Mucosa of descending colon (tissue), 3 donors: ENCODE data around the gene MT1G. TPM values are rescaled to one million over a fixed set of nuclear protein-coding genes. Genes with fewer than 3 reads are reported as not detected.

ENCODE experiments used
- ATAC-seq: fragments of 200-7000 bp; cut with Tn5 transposase; one replicate; pipeline ENCODE4 v1.9.1; 2020; ENCODE audit warnings: mild to moderate bottlenecking, moderate library complexity
- DNase-seq, 3 donors: peaks; one replicate each; pipeline ENCODE4 v3.0.0-alpha.2; 2020
- H3K36me3 ChIP-seq: fragments of 200-600 bp; one replicate; pipeline ENCODE4 v1.8.0; 2021; ENCODE audit warnings: low read depth, mild to moderate bottlenecking
- H3K4me1 ChIP-seq: fragments of 200-600 bp; one replicate; pipeline ENCODE4 v1.8.0; 2021; ENCODE audit warnings: low read depth, mild to moderate bottlenecking
- H3K4me3 ChIP-seq: fragments of 200-600 bp; one replicate; pipeline ENCODE4 v1.8.0; 2021; ENCODE audit warnings: mild to moderate bottlenecking
- H3K9me3 ChIP-seq: fragments of 200-600 bp; one replicate; pipeline ENCODE4 v1.8.0; 2021; ENCODE audit warnings: mild to moderate bottlenecking
- intact Hi-C, 2 donors: fragments of 100-400 bp; cut with DNase I in 1 of 2; cut with micrococcal nuclease in 1 of 2; formaldehyde crosslinking; loops; one replicate each; pipeline versions ENCODE4 v1.11.0 to v1.11.1; 2022; cut with DNase I, micrococcal nuclease
- total RNA-seq, 3 donors: library from RNA; stranded (reverse); fragmentation: NEBNext Ultra II Directional in 2 of 3; extraction: Animal tissue kit (Norgen Biotek cat#: 25700) in 2 of 3; gene quantifications; one replicate each; pipeline versions ENCODE4 v1.2.1 to v1.2.4, GENCODE V29; 2021 to 2023
- TF ChIP-seq, protein P1 (sequence below): fragments of 200-600 bp; IDR thresholded peaks from one replicate; pipeline ENCODE4 v1.8.0; 2022; ENCODE audit warnings: antibody characterized with exemption, mild to moderate bottlenecking
- donor health status: DM: no; HTN: no; CAD: no; lungs with moderate emphysema.
- donor health status: DM: no; HTN: no; CAD: no.
- donor health status: DM: no; HTN: yes; CAD: no.

The MT1G gene
- total RNA-seq, 3 donors from 2014 or later = 7.3 to 210 (median 83.8) TPM

DNA sequence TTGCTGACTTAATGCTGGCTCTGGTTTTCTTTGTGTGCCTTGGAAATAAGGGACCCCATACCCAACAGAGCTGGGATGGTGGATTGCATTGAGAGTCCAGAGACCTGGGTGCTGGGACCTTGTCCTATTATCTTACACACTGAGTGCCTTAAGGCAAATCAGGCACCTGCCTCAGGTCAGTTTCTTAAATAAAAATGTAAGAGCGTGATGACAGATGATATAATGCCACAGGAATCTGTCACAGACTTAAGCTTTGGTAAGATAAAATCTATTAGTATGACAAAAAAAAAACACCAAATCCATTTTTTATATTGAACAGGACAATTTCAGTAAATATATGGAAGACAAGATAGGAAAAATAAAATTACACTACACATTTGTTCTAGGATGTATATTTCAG lies 27.8 kb downstream of the MT1G start:
- H3K4me1 ChIP-seq = peaks cover 26% of the 10 kb centered on the region
- H3K36me3 ChIP-seq = no peaks in the 10 kb centered on the region
- TF ChIP-seq, protein P1, sequence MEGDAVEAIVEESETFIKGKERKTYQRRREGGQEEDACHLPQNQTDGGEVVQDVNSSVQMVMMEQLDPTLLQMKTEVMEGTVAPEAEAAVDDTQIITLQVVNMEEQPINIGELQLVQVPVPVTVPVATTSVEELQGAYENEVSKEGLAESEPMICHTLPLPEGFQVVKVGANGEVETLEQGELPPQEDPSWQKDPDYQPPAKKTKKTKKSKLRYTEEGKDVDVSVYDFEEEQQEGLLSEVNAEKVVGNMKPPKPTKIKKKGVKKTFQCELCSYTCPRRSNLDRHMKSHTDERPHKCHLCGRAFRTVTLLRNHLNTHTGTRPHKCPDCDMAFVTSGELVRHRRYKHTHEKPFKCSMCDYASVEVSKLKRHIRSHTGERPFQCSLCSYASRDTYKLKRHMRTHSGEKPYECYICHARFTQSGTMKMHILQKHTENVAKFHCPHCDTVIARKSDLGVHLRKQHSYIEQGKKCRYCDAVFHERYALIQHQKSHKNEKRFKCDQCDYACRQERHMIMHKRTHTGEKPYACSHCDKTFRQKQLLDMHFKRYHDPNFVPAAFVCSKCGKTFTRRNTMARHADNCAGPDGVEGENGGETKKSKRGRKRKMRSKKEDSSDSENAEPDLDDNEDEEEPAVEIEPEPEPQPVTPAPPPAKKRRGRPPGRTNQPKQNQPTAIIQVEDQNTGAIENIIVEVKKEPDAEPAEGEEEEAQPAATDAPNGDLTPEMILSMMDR = no peak
- intact Hi-C loops = no loop called here
- H3K9me3 ChIP-seq = no peaks in the 10 kb centered on the region
- DNase-seq (no peak), ATAC-seq (no peak)
- no peak overlapping the region for H3K4me3 ChIP-seq

DNA sequence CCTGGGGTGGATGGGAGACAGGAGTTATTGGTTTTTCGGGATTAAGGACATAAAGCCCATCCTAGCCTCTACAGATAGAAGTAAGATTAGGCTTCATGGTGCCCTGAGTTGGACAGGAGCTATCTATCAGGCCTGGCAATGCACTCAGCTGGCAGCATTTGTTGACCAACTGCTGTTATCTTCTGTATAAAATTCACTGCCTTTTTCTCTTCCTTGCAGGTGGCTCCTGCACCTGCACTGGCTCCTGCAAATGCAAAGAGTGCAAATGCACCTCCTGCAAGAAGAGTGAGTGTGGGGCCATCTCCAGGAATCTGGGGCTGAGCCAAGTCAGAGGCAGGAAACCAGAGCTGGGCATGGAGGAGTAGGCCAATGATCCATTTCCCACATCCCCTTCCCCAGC lies 28.8 kb downstream of the MT1G start:
- Histone ChIP-seq H3K4me3 (no peak overlapping the region), H3K9me3 (no peaks in the 10 kb centered on the region), H3K4me1 (peaks cover 27% of the 10 kb centered on the region), H3K36me3 (no peaks in the 10 kb centered on the region)
- peak; percentile 10 for ATAC-seq
- TF ChIP-seq, protein P1 = no peak
- intact Hi-C loops = no loop called here
- peak in 1 of 3 donors; percentile 49 for DNase-seq

DNA sequence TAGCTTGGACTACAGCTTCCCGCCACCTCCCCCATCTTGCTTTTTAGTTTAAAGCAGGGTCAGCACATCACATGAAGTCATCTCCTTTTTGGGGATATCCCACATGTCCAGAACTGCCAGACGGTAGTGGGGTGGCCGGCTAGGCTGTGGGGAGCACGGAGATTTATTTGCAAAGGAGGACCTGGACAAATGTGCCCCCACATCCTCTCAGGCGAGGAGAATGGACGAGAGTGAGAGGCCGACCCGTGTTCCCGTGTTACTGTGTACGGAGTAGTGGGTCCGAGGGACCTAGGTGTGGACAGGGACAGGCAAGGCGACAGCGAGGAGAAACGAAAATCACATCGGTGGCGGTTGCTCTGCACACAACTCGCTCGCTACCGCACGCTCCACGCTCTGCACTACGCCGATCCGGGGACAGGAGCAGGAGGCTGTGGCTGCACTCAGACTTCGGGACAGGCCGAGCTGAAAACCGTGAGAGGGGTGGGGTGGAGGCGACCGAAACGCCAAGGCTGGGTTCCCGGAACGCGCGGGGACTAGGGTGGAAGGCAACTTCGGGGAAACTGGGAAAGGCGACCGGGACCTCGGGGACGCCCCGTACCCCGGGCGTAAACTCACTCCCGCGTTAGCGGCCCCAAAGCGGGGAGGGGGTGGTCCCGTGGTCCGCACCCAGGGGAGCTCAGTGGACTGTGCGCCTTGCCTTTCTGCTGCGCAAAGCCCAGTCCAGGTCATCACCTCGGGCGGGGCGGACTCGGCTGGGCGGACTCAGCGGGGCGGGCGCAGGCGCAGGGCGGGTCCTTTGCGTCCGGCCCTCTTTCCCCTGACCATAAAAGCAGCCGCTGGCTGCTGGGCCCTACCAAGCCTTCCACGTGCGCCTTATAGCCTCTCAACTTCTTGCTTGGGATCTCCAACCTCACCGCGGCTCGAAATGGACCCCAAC lies 29.8 kb downstream of the MT1G start, which contains the start of gene MT1A:
TSS of gene MT1A (plus strand) at position 853 of the 937 bp plus-strand sequence. CDS start at position 926, 73 bp downstream.
- H3K9me3 ChIP-seq = no peaks in the 10 kb centered on the region
- ATAC-seq = peak; percentile 88
- H3K4me1 ChIP-seq = peaks cover 18% of the 10 kb centered on the region
- DNase-seq = peak; percentile 87 to 89 (median 89)
- H3K36me3 ChIP-seq = no peaks in the 10 kb centered on the region
- intact Hi-C loops = no loop called here
- no peak within 1 kb of the TSS for H3K4me3 ChIP-seq
- TF ChIP-seq, protein P1 = no peak

GRCh38 chr16:56636616-56637413 lies 31.1 kb downstream of the MT1G start:
- ATAC-seq (no peak), DNase-seq (no peak)
- H3K36me3 ChIP-seq = no peaks in the 10 kb centered on the region
- H3K4me3 ChIP-seq = no peak overlapping the region
- intact Hi-C loops = no loop called here
- TF ChIP-seq, protein P1 = no peak
- H3K4me1 ChIP-seq = peaks cover 27% of the 10 kb centered on the region
- H3K9me3 ChIP-seq = no peaks in the 10 kb centered on the region

- Histone ChIP-seq H3K4me1 (peaks cover 27% of the 10 kb centered on the region), H3K4me3 (no peak overlapping the region), H3K9me3 (no peaks in the 10 kb centered on the region), H3K36me3 (no peaks in the 10 kb centered on the region)
- TF ChIP-seq, protein P1 = no peak
- intact Hi-C loops = no loop called here
- DNase-seq (no peak), ATAC-seq (no peak)
Measured at GRCh38 chr16:56635441-56635967, 32.4 kb downstream of the MT1G start.
